ENCODE data around the gene ABRAXAS1. TPM values are rescaled to one million over a fixed set of nuclear protein-coding genes. Genes with fewer than 3 reads are reported as not detected.
"Not testable (repeated sequence)": the region's sequence is repeated elsewhere in the genome, so short reads cannot be mapped to it uniquely, and the experiment has no call there.

The ABRAXAS1 gene
- total and polyA plus RNA-seq, 10 of the 15 experiments (the other 5 are each of a cell fraction or from before 2014, with no cell fraction given), result 2.2 to 9.7 (median 5.8) TPM

GRCh38 chr4:83503974-83504373 is 19.1 kb upstream of the ABRAXAS1 start:
- in situ Hi-C loops (cut with MboI) (loop anchor here (10.0 kb wide), 1 partner anchor 1011 kb away; no protein-coding TSS in a partner anchor), intact Hi-C loops (cut with micrococcal nuclease; ENCODE audit: unreplicated experiment) (loop anchor here (10.0 kb wide), 1 partner anchor 751 kb away; no protein-coding TSS in a partner anchor)
- Histone ChIP-seq H3K36me3 (ENCODE audit: control insufficient read depth in 2 of 2, insufficient read depth in 2 of 2, low read length in 1 of 2) (no peaks in the 10 kb centered on the region), H3K27ac (ENCODE audit: control insufficient read depth, insufficient read depth) (no peak overlapping the region), H4K20me1 (ENCODE audit: control insufficient read depth, insufficient read depth) (no peaks in the 10 kb centered on the region), H3K79me2 (ENCODE audit: control insufficient read depth, insufficient read depth, low read length) (no peaks in the 10 kb centered on the region), H3K4me1 (ENCODE audit: control insufficient read depth, insufficient read depth, low read length) (no peaks in the 10 kb centered on the region), H3K9ac (ENCODE audit: control insufficient read depth, insufficient read depth, low read length) (no peak overlapping the region), H3K4me2 (ENCODE audit: control insufficient read depth, insufficient read depth) (no peak overlapping the region), H3K9me3 (replicated peaks; ENCODE audit: control insufficient read depth, insufficient read depth, low read length) (no peaks in the 10 kb centered on the region), H3K27me3 (replicated peaks in 1 of 2; ENCODE audit: control insufficient read depth in 2 of 2, insufficient read depth in 2 of 2, low read length in 1 of 2) (no peaks in the 10 kb centered on the region), H3K4me3 (no peak overlapping the region), H2AFZ (ENCODE audit: control insufficient read depth, low read depth, low read length) (peak overlapping the region; percentile 54; the same call in 1 of the 2 replicates)
- TF ChIP-seq PAX8 (IDR thresholded peaks at IDR 0.05), result no peak
- no peak for TF ChIP-seq EP300 (IDR thresholded peaks at IDR 0.05; ENCODE audit: borderline replicate concordance in 1 of 2, control insufficient read depth in 1 of 2, low read depth in 2 of 2, low read length in 2 of 2)
- no peak for TF ChIP-seq TAF1 (IDR thresholded peaks at IDR 0.05; ENCODE audit: borderline replicate concordance, low read depth, low read length)
- TF ChIP-seq BRCA1 (IDR thresholded peaks at IDR 0.05; ENCODE audit: low read depth, low read length), result no peak
- TF ChIP-seq ASH2L (IDR thresholded peaks at IDR 0.05; ENCODE audit: borderline replicate concordance, low read depth), result no peak
- no peak for TF ChIP-seq ATF3 (IDR thresholded peaks at IDR 0.05; ENCODE audit: borderline replicate concordance, extremely low read depth, low read depth, low read length)
- no peak for TF ChIP-seq RCOR1 (conservative IDR thresholded peaks at IDR 0.05; ENCODE audit: low read depth, low read length)
- no peak for TF ChIP-seq NKRF (conservative IDR thresholded peaks at IDR 0.05)
- no peak for TF ChIP-seq POLR2AphosphoS5 (IDR thresholded peaks at IDR 0.05; ENCODE audit: low read length)
- no peak for TF ChIP-seq CHD4 (IDR thresholded peaks at IDR 0.05)
- no peak for TF ChIP-seq ZBED1 (IDR thresholded peaks at IDR 0.05; ENCODE audit: borderline replicate concordance)
- TF ChIP-seq IKZF2 (IDR thresholded peaks at IDR 0.05), result no peak
- TF ChIP-seq ZSCAN29 (IDR thresholded peaks at IDR 0.05), result no peak
- no peak for TF ChIP-seq BMI1 (IDR thresholded peaks at IDR 0.05; ENCODE audit: borderline replicate concordance)
- CTCF ChIA-PET, result interaction anchor here (0.8 kb wide), 1 partner anchor 135 kb away, joined by 5 read pairs; no protein-coding TSS in a partner anchor
- no peak for DNase-seq (ENCODE audit: low read depth, low spot score)
- POLR2A ChIA-PET, result no interaction called here
- ATAC-seq, result no peak
- no peak for FAIRE-seq
- SMC1A ChIA-PET (ENCODE audit: uncharacterized antibody, unreplicated experiment), result no interaction called here
- RAD21 ChIA-PET (ENCODE audit: unreplicated experiment), result interaction anchor here (0.7 kb wide), 2 partner anchors 38 to 268 kb away, joined by 3 to 4 read pairs; no protein-coding TSS in a partner anchor
- no TSS peak for BruUV-seq (replicated peaks)

GRCh38 chr4:83501671-83502070 is 16.8 kb upstream of the ABRAXAS1 start:
- intact Hi-C loops (cut with micrococcal nuclease; ENCODE audit: unreplicated experiment) (loop anchor here (10.0 kb wide), 1 partner anchor 753 kb away; no protein-coding TSS in a partner anchor), in situ Hi-C loops (cut with MboI) (loop anchor here (10.0 kb wide), 1 partner anchor 1013 kb away; no protein-coding TSS in a partner anchor)
- H3K4me3 ChIP-seq; H2AFZ ChIP-seq (ENCODE audit: control insufficient read depth, low read depth, low read length); CTCF ChIA-PET; DNase-seq (ENCODE audit: low read depth, low spot score); H3K4me1 ChIP-seq (ENCODE audit: control insufficient read depth, insufficient read depth, low read length); H3K27ac ChIP-seq (ENCODE audit: control insufficient read depth, insufficient read depth); BruUV-seq (replicated peaks); H3K79me2 ChIP-seq (ENCODE audit: control insufficient read depth, insufficient read depth, low read length); RAD21 ChIA-PET (ENCODE audit: unreplicated experiment); H3K36me3 ChIP-seq (ENCODE audit: control insufficient read depth in 2 of 2, insufficient read depth in 2 of 2, low read length in 1 of 2); H4K20me1 ChIP-seq (ENCODE audit: control insufficient read depth, insufficient read depth); H3K27me3 ChIP-seq (replicated peaks in 1 of 2; ENCODE audit: control insufficient read depth in 2 of 2, insufficient read depth in 2 of 2, low read length in 1 of 2); FAIRE-seq; H3K4me2 ChIP-seq (ENCODE audit: control insufficient read depth, insufficient read depth); H3K9ac ChIP-seq (ENCODE audit: control insufficient read depth, insufficient read depth, low read length); H3K9me3 ChIP-seq (replicated peaks; ENCODE audit: control insufficient read depth, insufficient read depth, low read length); SMC1A ChIA-PET (ENCODE audit: uncharacterized antibody, unreplicated experiment); POLR2A ChIA-PET; ATAC-seq: not testable (repeated sequence)
- WGBS (ENCODE audit: insufficient coverage, insufficient replicate concordance, low lambda C conversion rate, missing lambda C conversion rate), result 62% methylated on average over 3 of the region's 3 CpGs
